Measurements from ENCODE around the gene STUM.

DNA sequence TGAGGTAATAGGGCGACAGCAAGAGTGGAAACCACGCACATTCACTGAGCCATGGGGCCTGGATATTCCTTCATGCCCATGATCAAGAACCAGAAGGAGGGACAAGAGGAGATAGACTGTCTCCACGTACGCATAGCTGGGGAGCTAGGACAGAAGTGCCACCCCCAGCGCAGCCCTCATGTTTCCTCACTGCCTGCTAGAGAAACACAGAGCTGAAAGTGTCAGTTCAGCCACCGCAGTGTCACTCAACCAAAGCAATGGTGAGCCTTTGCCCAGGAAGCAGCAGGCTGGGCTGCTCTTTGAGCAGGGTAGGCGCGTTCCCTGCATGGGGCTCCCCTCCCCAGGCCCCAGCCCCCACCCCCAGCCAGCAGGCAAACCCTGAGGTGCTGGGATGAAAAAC, 68.5 kb downstream of the STUM start:
- TF ChIP-seq, protein P1, sequence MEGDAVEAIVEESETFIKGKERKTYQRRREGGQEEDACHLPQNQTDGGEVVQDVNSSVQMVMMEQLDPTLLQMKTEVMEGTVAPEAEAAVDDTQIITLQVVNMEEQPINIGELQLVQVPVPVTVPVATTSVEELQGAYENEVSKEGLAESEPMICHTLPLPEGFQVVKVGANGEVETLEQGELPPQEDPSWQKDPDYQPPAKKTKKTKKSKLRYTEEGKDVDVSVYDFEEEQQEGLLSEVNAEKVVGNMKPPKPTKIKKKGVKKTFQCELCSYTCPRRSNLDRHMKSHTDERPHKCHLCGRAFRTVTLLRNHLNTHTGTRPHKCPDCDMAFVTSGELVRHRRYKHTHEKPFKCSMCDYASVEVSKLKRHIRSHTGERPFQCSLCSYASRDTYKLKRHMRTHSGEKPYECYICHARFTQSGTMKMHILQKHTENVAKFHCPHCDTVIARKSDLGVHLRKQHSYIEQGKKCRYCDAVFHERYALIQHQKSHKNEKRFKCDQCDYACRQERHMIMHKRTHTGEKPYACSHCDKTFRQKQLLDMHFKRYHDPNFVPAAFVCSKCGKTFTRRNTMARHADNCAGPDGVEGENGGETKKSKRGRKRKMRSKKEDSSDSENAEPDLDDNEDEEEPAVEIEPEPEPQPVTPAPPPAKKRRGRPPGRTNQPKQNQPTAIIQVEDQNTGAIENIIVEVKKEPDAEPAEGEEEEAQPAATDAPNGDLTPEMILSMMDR (IDR thresholded peaks at IDR 0.05; ENCODE audit: poor library complexity): no peak
- no peak for TF ChIP-seq EZH2 (IDR thresholded peaks at IDR 0.05; ENCODE audit: borderline replicate concordance)
